HG03025 (cell line): Measurements from ENCODE around the gene SLC27A1.
"Not testable (repeated sequence)": the region's sequence is repeated elsewhere in the genome, so short reads cannot be mapped to it uniquely, and the experiment has no call there.

ENCODE experiments used
- ATAC-seq: cut with Tn5 transposase; IDR thresholded peaks from one replicate; pipeline ENCODE4 v1.9.1; 2021; ENCODE audit warnings: mild to moderate bottlenecking, moderate library complexity; ENCODE audit not compliant: unreplicated experiment, low FRiP score

Gene SLC27A1

GRCh38 chr19:17484520-17485185 is 14.3 kb downstream of the SLC27A1 start:
- ATAC-seq = no peak

- no peak for ATAC-seq
These were observed 16.4 kb downstream of the SLC27A1 start for GRCh38 chr19:17486545-17487240.

- ATAC-seq = no peak
These were observed 17.2 kb downstream of the SLC27A1 start for GRCh38 chr19:17487284-17488121.

GRCh38 chr19:17488593-17489391 is 18.5 kb downstream of the SLC27A1 start:
- ATAC-seq = no peak

- no peak for ATAC-seq
These were observed 19.2 kb downstream of the SLC27A1 start for GRCh38 chr19:17489392-17490030.

- no peak for ATAC-seq
These were observed 20.1 kb downstream of the SLC27A1 start for GRCh38 chr19:17490411-17490810.

GRCh38 chr19:17491287-17491686 is 21.0 kb downstream of the SLC27A1 start:
- ATAC-seq = no peak

- ATAC-seq = no peak
These were observed 25.4 kb downstream of the SLC27A1 start for GRCh38 chr19:17495639-17496296.

GRCh38 chr19:17496337-17496997 is 26.1 kb downstream of the SLC27A1 start:
- no peak for ATAC-seq

- no peak for ATAC-seq
These were observed 26.9 kb downstream of the SLC27A1 start for GRCh38 chr19:17497149-17497798.

GRCh38 chr19:17499025-17499424 is 28.7 kb downstream of the SLC27A1 start:
- ATAC-seq = not testable (repeated sequence)

GRCh38 chr19:17499648-17500446 is 29.5 kb downstream of the SLC27A1 start:
- ATAC-seq = no peak

GRCh38 chr19:17500447-17501198 is 30.3 kb downstream of the SLC27A1 start:
- no peak for ATAC-seq

GRCh38 chr19:17503240-17503639 is 32.9 kb downstream of the SLC27A1 start:
- no peak for ATAC-seq

GRCh38 chr19:17504030-17504429 is 33.7 kb downstream of the SLC27A1 start:
- no peak for ATAC-seq

- ATAC-seq = no peak
These were observed 34.1 kb downstream of the SLC27A1 start for GRCh38 chr19:17504456-17504855.

- ATAC-seq = no peak
These were observed 34.9 kb downstream of the SLC27A1 start for GRCh38 chr19:17505223-17505622.
